Measurements from ENCODE around the gene SDC3.

The SDC3 gene

GRCh38 chr1:30863858-30864604 is 44.5 kb downstream of the SDC3 start:
- TF ChIP-seq, protein P1, sequence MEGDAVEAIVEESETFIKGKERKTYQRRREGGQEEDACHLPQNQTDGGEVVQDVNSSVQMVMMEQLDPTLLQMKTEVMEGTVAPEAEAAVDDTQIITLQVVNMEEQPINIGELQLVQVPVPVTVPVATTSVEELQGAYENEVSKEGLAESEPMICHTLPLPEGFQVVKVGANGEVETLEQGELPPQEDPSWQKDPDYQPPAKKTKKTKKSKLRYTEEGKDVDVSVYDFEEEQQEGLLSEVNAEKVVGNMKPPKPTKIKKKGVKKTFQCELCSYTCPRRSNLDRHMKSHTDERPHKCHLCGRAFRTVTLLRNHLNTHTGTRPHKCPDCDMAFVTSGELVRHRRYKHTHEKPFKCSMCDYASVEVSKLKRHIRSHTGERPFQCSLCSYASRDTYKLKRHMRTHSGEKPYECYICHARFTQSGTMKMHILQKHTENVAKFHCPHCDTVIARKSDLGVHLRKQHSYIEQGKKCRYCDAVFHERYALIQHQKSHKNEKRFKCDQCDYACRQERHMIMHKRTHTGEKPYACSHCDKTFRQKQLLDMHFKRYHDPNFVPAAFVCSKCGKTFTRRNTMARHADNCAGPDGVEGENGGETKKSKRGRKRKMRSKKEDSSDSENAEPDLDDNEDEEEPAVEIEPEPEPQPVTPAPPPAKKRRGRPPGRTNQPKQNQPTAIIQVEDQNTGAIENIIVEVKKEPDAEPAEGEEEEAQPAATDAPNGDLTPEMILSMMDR (IDR thresholded peaks at IDR 0.05): no peak
- TF ChIP-seq ZFX (IDR thresholded peaks at IDR 0.05; ENCODE audit: borderline replicate concordance): no peak
- no peak overlapping the region for H3K27ac ChIP-seq

GRCh38 chr1:30860320-30860652 is 48.3 kb downstream of the SDC3 start:
- TF ChIP-seq, protein P1 (IDR thresholded peaks at IDR 0.05): no peak
- TF ChIP-seq ZFX (IDR thresholded peaks at IDR 0.05; ENCODE audit: borderline replicate concordance): no peak

DNA sequence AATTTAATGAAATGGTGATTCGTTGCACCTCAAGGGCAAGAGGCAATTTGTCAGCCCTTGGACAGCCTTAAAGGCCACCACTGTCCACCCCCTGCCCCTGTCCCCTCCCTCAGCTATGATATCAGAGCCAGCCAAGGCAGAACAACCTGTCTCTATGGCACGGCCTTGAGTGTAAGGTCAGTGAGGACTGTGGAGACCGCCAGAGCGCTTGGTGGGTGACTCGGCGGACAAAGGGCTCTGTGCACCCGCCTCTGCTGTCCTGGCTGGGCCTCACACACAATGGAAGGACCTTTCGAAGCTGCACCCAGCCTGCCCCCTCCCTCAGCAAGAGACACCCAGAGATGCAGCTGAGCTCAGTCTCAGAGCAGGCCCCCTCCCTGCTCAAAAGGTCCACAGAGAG is 50.6 kb downstream of the SDC3 start:
- TF ChIP-seq, protein P1 (IDR thresholded peaks at IDR 0.05): no peak
- no peak for TF ChIP-seq ZFX (IDR thresholded peaks at IDR 0.05; ENCODE audit: borderline replicate concordance)
- H3K27ac ChIP-seq: no peak overlapping the region

More at GRCh38 chr1:30860320-30860652, 48.3 kb downstream of the SDC3 start:
- no peak overlapping the region for H3K27ac ChIP-seq

DNA sequence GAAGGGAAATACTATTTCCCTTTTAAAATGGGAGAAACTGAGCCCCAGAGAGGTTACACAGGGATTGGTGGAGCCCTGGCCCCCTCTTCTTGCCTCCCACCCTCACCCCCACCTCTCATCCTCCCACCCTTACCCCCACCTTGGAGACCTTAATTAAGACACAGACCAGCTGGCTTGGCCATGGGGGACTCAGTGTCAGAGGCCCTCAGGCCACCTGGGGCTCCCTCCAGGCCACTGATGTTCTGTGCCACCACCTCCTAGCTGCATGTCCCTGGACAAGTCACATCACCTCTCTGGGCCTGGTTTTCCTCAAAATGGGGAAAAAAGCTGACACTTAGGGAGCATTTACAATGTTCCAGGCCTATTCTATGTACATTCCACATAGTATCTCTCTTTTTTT is 51.5 kb downstream of the SDC3 start:
- H3K27ac ChIP-seq: no peak overlapping the region
- TF ChIP-seq, protein P1 (IDR thresholded peaks at IDR 0.05): no peak
- TF ChIP-seq ZFX (IDR thresholded peaks at IDR 0.05; ENCODE audit: borderline replicate concordance): no peak

DNA sequence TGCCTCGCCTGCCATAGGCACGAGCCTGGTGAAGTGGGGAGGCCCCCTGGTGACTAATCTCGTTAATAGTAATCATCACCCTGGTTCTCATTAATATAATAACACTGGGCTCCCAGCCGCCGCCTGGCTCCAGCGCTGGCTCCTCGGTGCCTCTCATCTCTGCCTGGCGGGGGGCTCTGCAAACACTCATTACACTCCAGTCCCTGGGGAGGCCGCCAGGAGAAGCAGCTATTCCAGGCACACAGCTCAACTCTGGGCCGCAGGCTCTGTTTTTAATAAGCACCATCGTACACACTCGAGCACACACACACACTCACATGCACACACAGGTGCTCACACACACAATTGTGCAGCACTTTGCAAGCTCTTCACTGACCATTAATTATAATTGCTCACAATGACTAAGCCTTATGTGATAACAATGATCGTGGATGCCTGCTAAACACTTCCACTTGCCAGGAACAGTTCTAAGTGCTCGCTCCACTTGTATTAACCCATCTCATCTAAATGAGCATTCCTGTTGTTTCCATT is 52.2 kb downstream of the SDC3 start:
- H3K27ac ChIP-seq: no peak overlapping the region
- no peak for TF ChIP-seq ZFX (IDR thresholded peaks at IDR 0.05; ENCODE audit: borderline replicate concordance)
- TF ChIP-seq, protein P1 (IDR thresholded peaks at IDR 0.05): no peak

- H3K27ac ChIP-seq: no peak overlapping the region
- TF ChIP-seq, protein P1 (IDR thresholded peaks at IDR 0.05): no peak
- TF ChIP-seq ZFX (IDR thresholded peaks at IDR 0.05; ENCODE audit: borderline replicate concordance): no peak
Measured at GRCh38 chr1:30855686-30856259, 52.8 kb downstream of the SDC3 start.

DNA sequence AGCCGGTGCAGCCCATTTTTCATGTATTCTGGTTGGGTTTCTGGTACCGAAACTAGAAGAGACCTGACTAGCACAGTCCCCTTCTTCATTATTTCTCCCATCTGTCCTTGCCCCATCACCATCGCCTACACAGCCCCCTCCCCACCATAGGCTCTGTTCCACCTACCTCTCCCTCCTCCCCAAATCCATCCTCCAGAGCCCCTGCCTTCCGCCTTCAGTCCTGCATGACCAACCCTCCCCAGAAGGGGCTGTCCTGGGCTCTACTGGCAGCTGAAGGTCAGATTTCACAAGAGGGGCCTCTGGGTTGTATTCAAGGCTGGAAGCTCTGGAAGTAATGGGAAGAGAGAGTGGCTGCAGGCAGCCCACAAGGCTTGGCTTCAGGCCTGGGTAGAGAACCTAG is 55.2 kb downstream of the SDC3 start:
- no peak overlapping the region for H3K27ac ChIP-seq
- no peak for TF ChIP-seq ZFX (IDR thresholded peaks at IDR 0.05; ENCODE audit: borderline replicate concordance)
- TF ChIP-seq, protein P1 (IDR thresholded peaks at IDR 0.05): no peak
